ENCODE measurements around the gene MAP3K3.

DNA sequence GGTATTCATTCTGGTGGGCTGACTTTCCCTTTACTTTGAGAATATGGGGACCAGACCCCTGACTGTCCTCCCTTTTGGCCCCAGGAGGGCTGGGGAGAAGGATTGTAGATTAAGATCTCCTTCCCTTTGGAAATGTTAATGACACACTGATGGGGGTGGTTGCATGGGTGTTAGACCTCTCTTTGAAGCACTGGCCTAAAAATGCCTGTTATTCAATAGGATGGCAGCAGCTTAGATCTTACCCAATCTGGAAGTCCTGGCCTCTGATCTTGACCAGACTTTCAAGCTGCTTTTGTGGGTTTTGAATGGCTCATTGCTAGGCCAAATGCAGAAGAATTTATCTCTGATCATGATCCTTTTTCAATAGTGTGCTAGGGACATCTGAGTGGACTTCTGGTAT lies 25.7 kb downstream of the MAP3K3 start:
- TF ChIP-seq CTCF (IDR thresholded peaks at IDR 0.05; ENCODE audit: low read depth, low read length, poor library complexity, severe bottlenecking) = no peak
- no peak for TF ChIP-seq EZH2phosphoT487 (IDR thresholded peaks at IDR 0.05; ENCODE audit: borderline replicate concordance, low read length)

Data from DOHH2 (cell line).